ENCODE data around the gene LRRIQ3. TPM values are rescaled to one million over a fixed set of nuclear protein-coding genes. Genes with fewer than 3 reads are reported as not detected.

LRRIQ3 gene
- total and polyA plus RNA-seq, 9 of the 15 experiments (the other 6 are each of a cell fraction or from before 2014, with no cell fraction given) = 0.27 to 2.8 (median 1.7) TPM

DNA sequence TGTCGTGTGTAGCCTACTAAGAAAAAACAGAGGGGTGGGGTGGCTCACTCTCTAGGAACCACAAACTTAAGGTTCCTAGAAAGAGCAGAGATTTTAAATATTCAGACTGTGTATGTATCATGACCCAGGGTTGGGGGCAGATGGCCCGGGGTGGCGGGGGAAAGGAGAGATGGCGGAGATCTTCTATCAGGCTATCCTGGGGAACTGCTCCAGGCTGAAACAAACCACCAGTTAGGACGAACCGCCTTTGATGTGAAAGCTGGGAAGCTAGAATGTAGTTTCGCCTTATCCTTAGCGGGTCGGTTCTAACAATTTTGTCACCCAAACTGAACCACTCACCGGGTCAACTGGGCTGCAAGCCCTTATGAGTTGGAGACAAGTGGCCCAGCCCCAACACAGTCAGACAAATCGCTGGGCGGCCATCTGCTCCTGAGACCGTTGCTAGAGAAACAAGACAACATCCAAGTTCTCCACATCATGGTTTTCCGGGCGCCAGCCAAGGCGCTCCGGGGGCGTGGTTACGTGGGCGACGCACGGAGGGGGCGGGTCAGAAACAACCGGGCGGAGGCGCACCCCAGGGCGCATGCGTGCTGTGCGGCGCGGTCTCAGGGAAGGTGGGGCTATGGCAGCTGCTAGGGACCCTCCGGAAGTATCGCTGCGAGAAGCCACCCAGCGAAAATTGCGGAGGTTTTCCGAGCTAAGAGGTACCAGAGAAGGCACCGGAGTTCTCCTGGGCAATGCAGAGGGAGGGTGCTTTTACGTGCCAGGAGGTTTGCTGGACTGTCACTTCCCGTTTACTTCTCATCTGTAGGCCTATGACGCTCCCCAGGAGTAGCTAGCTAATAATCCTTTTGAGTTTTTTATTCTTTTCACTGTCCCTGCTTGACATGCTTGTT lies at the start of gene LRRIQ3, which contains the start of gene FPGT (continued):
- no peak for TF ChIP-seq NR4A1 (CRISPR knock-in tag; IDR thresholded peaks at IDR 0.05)
- TF ChIP-seq NR4A1 (tag; IDR thresholded peaks at IDR 0.05) = no peak
- no peak for TF ChIP-seq TRIM24 (IDR thresholded peaks at IDR 0.05)
- no peak for TF ChIP-seq MEF2D (tag; conservative IDR thresholded peaks at IDR 0.05; ENCODE audit: low read depth)
- 0 out of 2 replicates have a peak, but pooled peaks have one; percentile 22 for TF ChIP-seq CHD2 (IDR thresholded peaks at IDR 0.05; ENCODE audit: low read depth, low read length)
- no peak for TF ChIP-seq ZNF57 (CRISPR knock-in tag; IDR thresholded peaks at IDR 0.05)
- TF ChIP-seq ZNF324 (CRISPR knock-in tag; IDR thresholded peaks at IDR 0.05) = no peak
- no peak for TF ChIP-seq FOXP1 (CRISPR knock-in tag; IDR thresholded peaks at IDR 0.05)
- no peak for TF ChIP-seq ZEB2 (IDR thresholded peaks at IDR 0.05)
- TF ChIP-seq ATF7 (IDR thresholded peaks at IDR 0.05) = peak; percentile 68
- TF ChIP-seq CREB1 (IDR thresholded peaks at IDR 0.05) = 0 out of 2 replicates have a peak, but pooled peaks have one; percentile 33
- no peak; the same call in 1 of the 2 replicates for TF ChIP-seq CREB1 (CRISPR knock-in tag; IDR thresholded peaks at IDR 0.05)
- peak; percentile 50; the same call in 1 of the 2 replicates for TF ChIP-seq MYC (IDR thresholded peaks at IDR 0.05; ENCODE audit: low read depth, low read length)
- no peak for TF ChIP-seq MYC (CRISPR knock-in tag; IDR thresholded peaks at IDR 0.05; ENCODE audit: borderline replicate concordance, low read depth)
- peak in 1 of 2 experiments; percentile 62; a peak in 2 of 4 replicates for TF ChIP-seq MAZ (CRISPR knock-in tag; conservative IDR thresholded peaks at IDR 0.05 in 1 of 2, IDR thresholded peaks at IDR 0.05 in 1 of 2)
- 0 out of 2 replicates have a peak, but pooled peaks have one; percentile 44 for TF ChIP-seq ZNF511 (CRISPR knock-in tag; IDR thresholded peaks at IDR 0.05)
- peak; percentile 71 for TF ChIP-seq PHF20 (IDR thresholded peaks at IDR 0.05; ENCODE audit: partially characterized antibody)
- peak; percentile 86 for TF ChIP-seq POLR2A (conservative IDR thresholded peaks at IDR 0.05)
- peak; percentile 63 for TF ChIP-seq SP1 (CRISPR knock-in tag; IDR thresholded peaks at IDR 0.05)
- TF ChIP-seq DACH1 (IDR thresholded peaks at IDR 0.05; ENCODE audit: partially characterized antibody) = peak; percentile 10
- TF ChIP-seq, protein P1, sequence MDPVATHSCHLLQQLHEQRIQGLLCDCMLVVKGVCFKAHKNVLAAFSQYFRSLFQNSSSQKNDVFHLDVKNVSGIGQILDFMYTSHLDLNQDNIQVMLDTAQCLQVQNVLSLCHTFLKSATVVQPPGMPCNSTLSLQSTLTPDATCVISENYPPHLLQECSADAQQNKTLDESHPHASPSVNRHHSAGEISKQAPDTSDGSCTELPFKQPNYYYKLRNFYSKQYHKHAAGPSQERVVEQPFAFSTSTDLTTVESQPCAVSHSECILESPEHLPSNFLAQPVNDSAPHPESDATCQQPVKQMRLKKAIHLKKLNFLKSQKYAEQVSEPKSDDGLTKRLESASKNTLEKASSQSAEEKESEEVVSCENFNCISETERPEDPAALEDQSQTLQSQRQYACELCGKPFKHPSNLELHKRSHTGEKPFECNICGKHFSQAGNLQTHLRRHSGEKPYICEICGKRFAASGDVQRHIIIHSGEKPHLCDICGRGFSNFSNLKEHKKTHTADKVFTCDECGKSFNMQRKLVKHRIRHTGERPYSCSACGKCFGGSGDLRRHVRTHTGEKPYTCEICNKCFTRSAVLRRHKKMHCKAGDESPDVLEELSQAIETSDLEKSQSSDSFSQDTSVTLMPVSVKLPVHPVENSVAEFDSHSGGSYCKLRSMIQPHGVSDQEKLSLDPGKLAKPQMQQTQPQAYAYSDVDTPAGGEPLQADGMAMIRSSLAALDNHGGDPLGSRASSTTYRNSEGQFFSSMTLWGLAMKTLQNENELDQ (CRISPR knock-in tag; IDR thresholded peaks at IDR 0.05; ENCODE audit: borderline replicate concordance) = no peak
- peak; percentile 81 for TF ChIP-seq SUPT5H (IDR thresholded peaks at IDR 0.05)
- TF ChIP-seq L3MBTL2 (IDR thresholded peaks at IDR 0.05) = peak; percentile 38; the same call in 1 of the 2 replicates
- TF ChIP-seq RFX1 (IDR thresholded peaks at IDR 0.05) = peak; percentile 92
- peak; percentile 88 for TF ChIP-seq ETV1 (tag; conservative IDR thresholded peaks at IDR 0.05; ENCODE audit: low read depth)
- peak; percentile 73 for TF ChIP-seq ELF1 (tag; IDR thresholded peaks at IDR 0.05)
- TF ChIP-seq KDM5B (IDR thresholded peaks at IDR 0.05; ENCODE audit: insufficient replicate concordance, low read depth, low read length) = peak; percentile 40
- TF ChIP-seq POLR2AphosphoS5 (IDR thresholded peaks at IDR 0.05; ENCODE audit: control insufficient read depth, insufficient read depth, low read depth, low read length) = peak; percentile 58
- TF ChIP-seq GABPA (tag; conservative IDR thresholded peaks at IDR 0.05; ENCODE audit: low read depth) = peak; percentile 52
